ENCODE data around the gene ERFL.
A peak's percentile ranks its signal among the peaks of the same experiment; 100 is the strongest.
"Not testable (repeated sequence)": the region's sequence is repeated elsewhere in the genome, so short reads cannot be mapped to it uniquely, and the experiment has no call there.

Gene ERFL

GRCh38 chr19:41877916-41878905 lies 50.0 kb downstream of the ERFL start:
- DNase-seq (ENCODE audit: low read depth in 2 of 2) = no peak

GRCh38 chr19:41876847-41877832 lies 51.1 kb downstream of the ERFL start, which contains the start of gene CD79A:
TSS of gene CD79A (plus strand) at chr19:41877279. CDS start at chr19:41877305, 26 bp downstream.
- no peak for DNase-seq (ENCODE audit: low read depth in 2 of 2)

GRCh38 chr19:41875973-41876372 lies 52.3 kb downstream of the ERFL start:
- not testable (repeated sequence) for DNase-seq (ENCODE audit: low read depth in 2 of 2)

GRCh38 chr19:41872775-41873647 lies 55.2 kb downstream of the ERFL start:
- DNase-seq (ENCODE audit: low read depth in 2 of 2) = peak in 1 of 2 donors; percentile 62

GRCh38 chr19:41872384-41872774 lies 55.9 kb downstream of the ERFL start:
- DNase-seq (ENCODE audit: low read depth in 2 of 2) = no peak

GRCh38 chr19:41871573-41872383 lies 56.5 kb downstream of the ERFL start:
- peak; percentile 55 to 62 for DNase-seq (ENCODE audit: low read depth in 2 of 2)

- no peak for DNase-seq (ENCODE audit: low read depth in 2 of 2)
Observed at GRCh38 chr19:41870401-41870873, 57.8 kb downstream of the ERFL start.

GRCh38 chr19:41869374-41869955 lies 58.8 kb downstream of the ERFL start:
- no peak for DNase-seq (ENCODE audit: low read depth in 2 of 2)

GRCh38 chr19:41868989-41869300 lies 59.3 kb downstream of the ERFL start:
- no peak for DNase-seq (ENCODE audit: low read depth in 2 of 2)

- DNase-seq (ENCODE audit: low read depth in 2 of 2) = no peak
Observed at GRCh38 chr19:41868120-41868988, 59.9 kb downstream of the ERFL start.

GRCh38 chr19:41866284-41866683 lies 62.0 kb downstream of the ERFL start:
- no peak for DNase-seq (ENCODE audit: low read depth in 2 of 2)

GRCh38 chr19:41864374-41864773 lies 63.9 kb downstream of the ERFL start:
- no peak for DNase-seq (ENCODE audit: low read depth in 2 of 2)

- DNase-seq (ENCODE audit: low read depth in 2 of 2) = no peak
Observed at GRCh38 chr19:41863209-41863931, 64.9 kb downstream of the ERFL start.

- DNase-seq (ENCODE audit: low read depth in 2 of 2) = no peak
Observed at GRCh38 chr19:41862445-41862986, 65.7 kb downstream of the ERFL start.

GRCh38 chr19:41861846-41862245 lies 66.4 kb downstream of the ERFL start:
- no peak for DNase-seq (ENCODE audit: low read depth in 2 of 2)

- DNase-seq (ENCODE audit: low read depth in 2 of 2) = no peak
Observed at GRCh38 chr19:41861116-41861768, 67.0 kb downstream of the ERFL start.

- DNase-seq (ENCODE audit: low read depth in 2 of 2) = no peak
Observed at GRCh38 chr19:41860419-41861115, 67.7 kb downstream of the ERFL start.
